Measurements from ENCODE around the gene GANAB. TPM values are rescaled to one million over a fixed set of nuclear protein-coding genes. Genes with fewer than 3 reads are reported as not detected.

Gene GANAB
- total and polyA plus RNA-seq, 4 donors = 104 to 266 (median 168) TPM

DNA sequence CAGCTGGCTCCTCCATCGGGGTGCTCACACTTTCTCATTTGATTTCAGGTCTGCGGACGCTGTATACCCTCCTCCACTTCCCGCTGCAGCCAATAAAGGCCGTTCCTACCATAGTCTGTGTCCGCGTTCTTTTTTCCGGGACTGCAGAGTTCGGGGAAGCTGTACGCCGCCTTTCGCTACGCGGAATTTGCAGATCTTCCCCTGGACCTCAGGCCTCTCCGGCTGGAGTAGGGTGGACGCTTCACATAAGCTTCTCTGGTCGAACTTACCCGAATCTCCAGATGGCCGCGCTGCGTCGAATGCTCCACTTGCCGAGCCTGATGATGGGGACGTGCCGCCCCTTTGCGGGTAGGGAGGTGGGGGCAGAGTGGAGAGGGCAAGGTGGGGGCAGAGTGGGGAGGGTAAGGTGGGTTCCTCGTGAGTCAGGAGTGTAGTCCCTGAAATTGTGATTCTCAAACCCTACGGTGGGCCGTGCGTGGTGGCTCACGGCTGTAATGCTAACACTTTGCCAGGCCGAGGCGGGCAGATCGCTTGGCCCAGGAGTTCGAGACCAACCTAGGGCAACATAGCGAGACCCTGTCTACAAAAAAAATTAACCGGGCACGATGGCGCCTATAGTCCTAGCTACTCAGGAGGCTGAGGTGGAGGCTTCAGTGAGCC lies 19.3 kb upstream of the GANAB start:
- peak; percentile 29 for ATAC-seq (ENCODE audit: insufficient read depth, low FRiP score)
- no peak for TF ChIP-seq CTCF (IDR thresholded peaks at IDR 0.05; ENCODE audit: control extremely low read depth, extremely low read depth)
- Histone ChIP-seq H3K4me3 (peak overlapping the region; percentile 79), H3K27ac (ENCODE audit: low read depth in 1 of 2, low read length in 1 of 2) (peak overlapping the region; percentile 79 to 86), H3K9me3 (ENCODE audit: control insufficient read depth in 4 of 4, insufficient read depth in 3 of 4, low read length in 3 of 4) (no peaks in the 10 kb centered on the region), H3K27me3 (ENCODE audit: control insufficient read depth in 3 of 3, insufficient read depth in 3 of 3, low read length in 2 of 3) (no peaks in the 10 kb centered on the region), H3K36me3 (ENCODE audit: control insufficient read depth in 4 of 4, insufficient read depth in 4 of 4, low read length in 4 of 4) (peaks cover 7 to 21% (median 18%) of the 10 kb centered on the region in 4 donors), H3K9ac (ENCODE audit: insufficient read depth in 1 of 2, low read length in 2 of 2) (peak overlapping the region; percentile 48 to 82), H3K4me1 (ENCODE audit: control insufficient read depth in 5 of 5, insufficient read depth in 5 of 5, low read length in 5 of 5) (peaks cover 12 to 19% (median 14%) of the 10 kb centered on the region in 5 donors)
- peak; percentile 71 to 87 (median 79) for DNase-seq
- WGBS, 2 donors = 5 to 7% methylated on average over 39 of the region's 39 CpGs

GRCh38 chr11:62665075-62665598 lies 18.7 kb upstream of the GANAB start, which contains the start of the genes C11orf98 and CSKMT:
Gene C11orf98 (minus strand): TSS chr11:62665210. CDS start chr11:62665169, 41 bp downstream.
Gene CSKMT (plus strand): TSS chr11:62665312. CDS start chr11:62665880, 568 bp downstream.
- Histone ChIP-seq H3K9ac (ENCODE audit: insufficient read depth in 1 of 2, low read length in 2 of 2) (peak within 1 kb of the TSS; percentile 48 to 82), H3K36me3 (ENCODE audit: control insufficient read depth in 4 of 4, insufficient read depth in 4 of 4, low read length in 4 of 4) (peaks cover 7 to 21% (median 18%) of the 10 kb centered on the region in 4 donors), H3K27me3 (ENCODE audit: control insufficient read depth in 3 of 3, insufficient read depth in 3 of 3, low read length in 2 of 3) (no peaks in the 10 kb centered on the region), H3K9me3 (ENCODE audit: control insufficient read depth in 4 of 4, insufficient read depth in 3 of 4, low read length in 3 of 4) (no peaks in the 10 kb centered on the region), H3K4me1 (ENCODE audit: control insufficient read depth in 5 of 5, insufficient read depth in 5 of 5, low read length in 5 of 5) (peaks cover 11 to 17% (median 14%) of the 10 kb centered on the region in 5 donors), H3K4me3 (peak within 1 kb of the TSS; percentile 79), H3K27ac (ENCODE audit: low read depth in 1 of 2, low read length in 1 of 2) (peak within 1 kb of the TSS; percentile 86 to 90)
- WGBS, 2 donors = 0 to 1% methylated on average over 41 to 47 of the region's 47 CpGs
- peak; percentile 97 to 98 (median 97) for DNase-seq
- TF ChIP-seq CTCF (IDR thresholded peaks at IDR 0.05; ENCODE audit: control extremely low read depth, extremely low read depth) = no peak
- peak; percentile 96 for ATAC-seq (ENCODE audit: insufficient read depth, low FRiP score)

GRCh38 chr11:62664405-62665074 lies 18.1 kb upstream of the GANAB start:
- peaks cover 7 to 21% (median 17%) of the 10 kb centered on the region in 4 donors for H3K36me3 ChIP-seq (ENCODE audit: control insufficient read depth in 4 of 4, insufficient read depth in 4 of 4, low read length in 4 of 4)
- DNase-seq = peak in 2 of 3 donors; percentile 62 to 71
- H3K27ac ChIP-seq (ENCODE audit: low read depth in 1 of 2, low read length in 1 of 2) = peak overlapping the region; percentile 79 to 90
- H3K4me1 ChIP-seq (ENCODE audit: control insufficient read depth in 5 of 5, insufficient read depth in 5 of 5, low read length in 5 of 5) = peaks cover 11 to 15% (median 12%) of the 10 kb centered on the region in 5 donors
- H3K9ac ChIP-seq (ENCODE audit: insufficient read depth in 1 of 2, low read length in 2 of 2) = peak overlapping the region; percentile 12 to 61
- WGBS, 2 donors = 4% methylated on average over 36 of the region's 36 CpGs
- ATAC-seq (ENCODE audit: insufficient read depth, low FRiP score) = peak; percentile 16
- H3K9me3 ChIP-seq (ENCODE audit: control insufficient read depth in 4 of 4, insufficient read depth in 3 of 4, low read length in 3 of 4) = no peaks in the 10 kb centered on the region
- TF ChIP-seq CTCF (IDR thresholded peaks at IDR 0.05; ENCODE audit: control extremely low read depth, extremely low read depth) = no peak
- H3K4me3 ChIP-seq = peak overlapping the region; percentile 62
- H3K27me3 ChIP-seq (ENCODE audit: control insufficient read depth in 3 of 3, insufficient read depth in 3 of 3, low read length in 2 of 3) = no peaks in the 10 kb centered on the region
